ENCODE results near the gene SARDH. TPM values are rescaled to one million over a fixed set of nuclear protein-coding genes. Genes with fewer than 3 reads are reported as not detected.

SARDH gene
- total and polyA plus RNA-seq, 9 of the 15 experiments (the other 6 are each of a cell fraction or from before 2014, with no cell fraction given): 0.14 TPM; not detected in 8

- no peaks in the 10 kb centered on the region for H4K20me1 ChIP-seq (replicated peaks; ENCODE audit: control insufficient read depth, insufficient read depth, low read length)
- in situ Hi-C loops (cut with MboI) (no loop called here), intact Hi-C loops (cut with micrococcal nuclease) (no loop called here)
- CTCF ChIA-PET (ENCODE audit: low intra/inter-chr PET ratio): no interaction called here
- TF ChIP-seq KLF16 (IDR thresholded peaks at IDR 0.05) (no peak), ARID3A (IDR thresholded peaks at IDR 0.05; ENCODE audit: borderline replicate concordance, low read depth, low read length) (no peak), TOE1 (IDR thresholded peaks at IDR 0.05; ENCODE audit: borderline replicate concordance) (no peak), TOE1 (CRISPR knock-in tag; IDR thresholded peaks at IDR 0.05; ENCODE audit: borderline replicate concordance, low read depth) (no peak), MEIS2 (IDR thresholded peaks at IDR 0.05; ENCODE audit: partially characterized antibody) (no peak), HDAC3 (IDR thresholded peaks at IDR 0.05; ENCODE audit: borderline replicate concordance, partially characterized antibody) (no peak), ZKSCAN1 (IDR thresholded peaks at IDR 0.05; ENCODE audit: low read depth, low read length) (no peak)
- DNase-seq (ENCODE audit: extremely low read depth in 1 of 4, low spot score in 3 of 4) (no peak), FAIRE-seq (no peak), ATAC-seq (no peak)
- H2AFZ ChIP-seq (ENCODE audit: low read depth, low read length): no peak overlapping the region
- H3K4me1 ChIP-seq (replicated peaks in 1 of 2; ENCODE audit: control insufficient read depth in 2 of 2, insufficient read depth in 2 of 2, low read length in 2 of 2): no peaks in the 10 kb centered on the region
- POLR2A ChIA-PET: interaction anchor here (0.6 kb wide), 1 partner anchor 1463 kb away, joined by 3 read pairs; no protein-coding TSS in a partner anchor
- peaks cover 0 to 4% of the 10 kb centered on the region in 2 experiments; a peak in 1 of 5 replicates for H3K27me3 ChIP-seq (ENCODE audit: control insufficient read depth in 2 of 2, insufficient read depth in 2 of 2, low read length in 2 of 2)
- no TSS peak for BruUV-seq (replicated peaks)
- H3K9ac ChIP-seq (ENCODE audit: insufficient read depth in 1 of 2, low read depth in 2 of 2, low read length in 2 of 2): no peak overlapping the region
- no peak overlapping the region for H3K4me2 ChIP-seq (ENCODE audit: insufficient read depth, low read length)
- H3K36me3 ChIP-seq (ENCODE audit: control insufficient read depth, insufficient read depth, low read length): no peaks in the 10 kb centered on the region
- WGBS (ENCODE audit: insufficient coverage, low coverage, missing lambda C conversion rate): 2% methylated on average over 23 of the region's 26 CpGs
- no peaks in the 10 kb centered on the region for H3K79me2 ChIP-seq (ENCODE audit: control insufficient read depth, insufficient read depth, low read length)
- H3K27ac ChIP-seq (ENCODE audit: extremely low read depth, low read depth, low read length): no peak overlapping the region
- H3K9me3 ChIP-seq (replicated peaks; ENCODE audit: control insufficient read depth, insufficient read depth, low read depth, low read length): no peaks in the 10 kb centered on the region
- H3K4me3 ChIP-seq: no peak overlapping the region
- no peaks in the 10 kb centered on the region for H3K9me1 ChIP-seq (ENCODE audit: control insufficient read depth, insufficient read depth, low read length)
These were observed 25.4 kb upstream of the SARDH start for GRCh38 chr9:133763272-133764183.
